ENCODE results near the gene GABRG2.

DNA sequence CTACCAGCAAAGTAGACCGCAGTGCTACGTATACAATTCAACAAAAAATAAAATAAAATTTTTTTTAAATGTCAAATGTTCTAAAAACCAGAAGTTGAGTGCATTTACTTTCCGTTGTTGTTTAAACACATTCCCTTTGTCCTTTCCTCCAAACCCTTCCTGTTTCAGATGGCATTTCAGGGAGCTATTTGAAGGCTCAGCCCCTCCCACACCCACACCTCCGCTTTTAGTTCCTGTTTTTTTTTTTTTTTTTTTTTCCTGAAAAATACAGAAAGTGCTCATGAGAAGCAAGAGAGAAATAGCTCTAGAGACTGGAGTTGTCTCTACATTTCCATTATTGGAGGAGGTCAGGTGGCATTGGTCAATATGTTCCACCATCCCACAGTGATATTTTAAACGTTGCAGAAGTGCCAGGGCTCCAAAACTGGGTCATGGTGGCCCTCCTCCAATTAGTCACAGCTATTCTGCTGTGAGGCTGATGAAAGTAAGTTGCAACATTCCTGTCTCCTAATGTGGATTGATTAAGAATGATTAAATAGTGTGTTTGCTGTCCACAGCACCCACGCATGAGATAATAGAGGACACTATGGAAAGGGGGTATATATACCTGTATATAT lies 106.9 kb downstream of the GABRG2 start:
- TF ChIP-seq TCF7L2 (IDR thresholded peaks at IDR 0.05; ENCODE audit: low read depth, low read length) (no peak), POLR2AphosphoS5 (IDR thresholded peaks at IDR 0.05; ENCODE audit: low read depth, low read length) (no peak), SIN3A (IDR thresholded peaks at IDR 0.05; ENCODE audit: borderline replicate concordance, insufficient read depth, low read depth, low read length) (no peak)
- TF ChIP-seq, protein P1, sequence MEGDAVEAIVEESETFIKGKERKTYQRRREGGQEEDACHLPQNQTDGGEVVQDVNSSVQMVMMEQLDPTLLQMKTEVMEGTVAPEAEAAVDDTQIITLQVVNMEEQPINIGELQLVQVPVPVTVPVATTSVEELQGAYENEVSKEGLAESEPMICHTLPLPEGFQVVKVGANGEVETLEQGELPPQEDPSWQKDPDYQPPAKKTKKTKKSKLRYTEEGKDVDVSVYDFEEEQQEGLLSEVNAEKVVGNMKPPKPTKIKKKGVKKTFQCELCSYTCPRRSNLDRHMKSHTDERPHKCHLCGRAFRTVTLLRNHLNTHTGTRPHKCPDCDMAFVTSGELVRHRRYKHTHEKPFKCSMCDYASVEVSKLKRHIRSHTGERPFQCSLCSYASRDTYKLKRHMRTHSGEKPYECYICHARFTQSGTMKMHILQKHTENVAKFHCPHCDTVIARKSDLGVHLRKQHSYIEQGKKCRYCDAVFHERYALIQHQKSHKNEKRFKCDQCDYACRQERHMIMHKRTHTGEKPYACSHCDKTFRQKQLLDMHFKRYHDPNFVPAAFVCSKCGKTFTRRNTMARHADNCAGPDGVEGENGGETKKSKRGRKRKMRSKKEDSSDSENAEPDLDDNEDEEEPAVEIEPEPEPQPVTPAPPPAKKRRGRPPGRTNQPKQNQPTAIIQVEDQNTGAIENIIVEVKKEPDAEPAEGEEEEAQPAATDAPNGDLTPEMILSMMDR (IDR thresholded peaks at IDR 0.05), result no peak
- TF ChIP-seq, protein P2, sequence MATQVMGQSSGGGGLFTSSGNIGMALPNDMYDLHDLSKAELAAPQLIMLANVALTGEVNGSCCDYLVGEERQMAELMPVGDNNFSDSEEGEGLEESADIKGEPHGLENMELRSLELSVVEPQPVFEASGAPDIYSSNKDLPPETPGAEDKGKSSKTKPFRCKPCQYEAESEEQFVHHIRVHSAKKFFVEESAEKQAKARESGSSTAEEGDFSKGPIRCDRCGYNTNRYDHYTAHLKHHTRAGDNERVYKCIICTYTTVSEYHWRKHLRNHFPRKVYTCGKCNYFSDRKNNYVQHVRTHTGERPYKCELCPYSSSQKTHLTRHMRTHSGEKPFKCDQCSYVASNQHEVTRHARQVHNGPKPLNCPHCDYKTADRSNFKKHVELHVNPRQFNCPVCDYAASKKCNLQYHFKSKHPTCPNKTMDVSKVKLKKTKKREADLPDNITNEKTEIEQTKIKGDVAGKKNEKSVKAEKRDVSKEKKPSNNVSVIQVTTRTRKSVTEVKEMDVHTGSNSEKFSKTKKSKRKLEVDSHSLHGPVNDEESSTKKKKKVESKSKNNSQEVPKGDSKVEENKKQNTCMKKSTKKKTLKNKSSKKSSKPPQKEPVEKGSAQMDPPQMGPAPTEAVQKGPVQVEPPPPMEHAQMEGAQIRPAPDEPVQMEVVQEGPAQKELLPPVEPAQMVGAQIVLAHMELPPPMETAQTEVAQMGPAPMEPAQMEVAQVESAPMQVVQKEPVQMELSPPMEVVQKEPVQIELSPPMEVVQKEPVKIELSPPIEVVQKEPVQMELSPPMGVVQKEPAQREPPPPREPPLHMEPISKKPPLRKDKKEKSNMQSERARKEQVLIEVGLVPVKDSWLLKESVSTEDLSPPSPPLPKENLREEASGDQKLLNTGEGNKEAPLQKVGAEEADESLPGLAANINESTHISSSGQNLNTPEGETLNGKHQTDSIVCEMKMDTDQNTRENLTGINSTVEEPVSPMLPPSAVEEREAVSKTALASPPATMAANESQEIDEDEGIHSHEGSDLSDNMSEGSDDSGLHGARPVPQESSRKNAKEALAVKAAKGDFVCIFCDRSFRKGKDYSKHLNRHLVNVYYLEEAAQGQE (IDR thresholded peaks at IDR 0.05; ENCODE audit: insufficient read depth in 1 of 2, low read depth in 2 of 2, low read length in 1 of 2), result no peak
